Tibial artery (tissue), 4 donors: ENCODE results near the gene ZNF750.

Experiments
- DNase-seq, 2 donors: peaks; one replicate each; pipeline ENCODE4 v3.0.0-alpha.2; 2019
- H3K27ac ChIP-seq, 2 donors: fragments of 200-600 bp; sonication (generic) in 1 of 2; 1 replicate in 1 of 2; 2 replicates in 1 of 2; pipeline ENCODE4 v1.5.1; 2018 to 2019; ENCODE audit warnings: mild to moderate bottlenecking in 1 of 2
- H3K27me3 ChIP-seq, 2 donors: fragments of 200-600 bp; sonication (generic) in 1 of 2; one replicate each; pipeline versions ENCODE4 v1.5.1 to v1.6.0; 2016 to 2019
- H3K36me3 ChIP-seq, 3 donors: fragments of 200-600 bp; sonication (generic) in 2 of 3; one replicate each; pipeline ENCODE4 v1.5.1; 2016 to 2019; ENCODE audit warnings: mild to moderate bottlenecking in 2 of 3
- H3K4me1 ChIP-seq, 4 donors: fragments of 200-600 bp; sonication (generic) in 2 of 4; 1 replicate in 3 of 4; 2 replicates in 1 of 4; pipeline ENCODE4 v1.5.1; 2016 to 2019
- H3K4me3 ChIP-seq, 2 donors: fragments of 200-600 bp; sonication (generic) in 1 of 2; 1 replicate in 1 of 2; 2 replicates in 1 of 2; pipeline ENCODE4 v1.5.1; 2018 to 2019; ENCODE audit warnings: mild to moderate bottlenecking in 2 of 2
- H3K9me3 ChIP-seq, 3 donors: fragments of 200-600 bp; sonication (generic) in 1 of 3; one replicate each; pipeline ENCODE4 v1.5.1; 2016 to 2019
- CTCF ChIP-seq, 2 experiments: fragments of 200-600 bp in 1 of 2; fragments of 450-650 bp in 1 of 2; IDR thresholded peaks; one replicate each; pipeline ENCODE4 v1.5.1; 2017 to 2019; ENCODE audit warnings: antibody characterized with exemption in 2 of 2, mild to moderate bottlenecking in 1 of 2, moderate library complexity in 1 of 2
- intact Hi-C: fragments of 100-400 bp; cut with DNase I; formaldehyde crosslinking; loops from one replicate; pipeline ENCODE4 v1.15.0; 2023; ENCODE audit warnings: low total_unique reads

Gene ZNF750

DNA sequence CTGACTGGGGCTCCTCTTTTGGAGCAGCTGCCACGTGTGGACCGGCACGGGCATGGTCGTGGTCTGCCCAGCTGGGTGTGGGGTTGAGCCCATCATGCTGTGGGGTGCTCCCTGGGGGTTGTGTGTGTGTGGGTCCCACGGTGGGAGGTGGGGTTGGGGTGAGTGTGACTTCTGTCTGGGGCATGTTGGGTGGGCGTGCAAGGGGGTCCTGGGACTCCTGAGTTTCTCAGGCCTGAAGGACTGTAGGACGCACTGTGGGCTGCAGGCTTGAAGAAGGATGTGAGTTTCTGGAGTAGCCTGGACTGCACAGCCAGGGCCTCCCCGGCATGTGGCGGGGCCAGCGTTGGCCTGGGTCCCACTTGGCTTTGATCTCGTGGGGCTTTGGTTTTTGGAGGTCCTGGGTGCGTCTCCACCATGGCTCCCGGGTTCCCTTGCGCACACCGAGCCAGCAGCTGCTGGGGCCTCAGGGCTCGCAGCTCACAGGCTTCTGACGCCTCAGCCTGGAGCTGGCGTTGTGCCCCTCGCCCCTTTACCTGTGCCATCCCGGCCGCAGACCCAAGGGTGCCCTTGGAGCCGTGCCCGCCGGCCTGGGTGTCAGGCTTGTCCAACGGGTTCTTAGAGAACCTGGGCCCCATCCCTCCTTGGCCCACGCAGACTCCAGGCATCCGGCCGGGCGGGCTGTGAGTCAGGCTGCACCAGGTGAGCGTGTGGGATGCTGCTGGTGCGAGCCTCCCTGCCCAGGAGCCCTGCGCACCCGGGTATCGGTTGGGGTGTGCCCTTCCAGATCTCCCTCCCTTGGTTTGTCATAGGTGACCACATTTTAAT is 34.4 kb upstream of the ZNF750 start:
- H3K9me3 ChIP-seq: no peaks in the 10 kb centered on the region
- peaks cover 0 to 3% of the 10 kb centered on the region in 2 donors for H3K27me3 ChIP-seq
- intact Hi-C loops: no loop called here
- H3K27ac ChIP-seq: no peak overlapping the region
- H3K4me3 ChIP-seq: no peak overlapping the region
- H3K36me3 ChIP-seq: peaks cover 19 to 33% (median 24%) of the 10 kb centered on the region in 3 donors
- no peak for TF ChIP-seq CTCF (IDR thresholded peaks at IDR 0.05)
- H3K4me1 ChIP-seq: peaks cover 8 to 31% (median 15%) of the 10 kb centered on the region in 4 donors
- DNase-seq: no peak

DNA sequence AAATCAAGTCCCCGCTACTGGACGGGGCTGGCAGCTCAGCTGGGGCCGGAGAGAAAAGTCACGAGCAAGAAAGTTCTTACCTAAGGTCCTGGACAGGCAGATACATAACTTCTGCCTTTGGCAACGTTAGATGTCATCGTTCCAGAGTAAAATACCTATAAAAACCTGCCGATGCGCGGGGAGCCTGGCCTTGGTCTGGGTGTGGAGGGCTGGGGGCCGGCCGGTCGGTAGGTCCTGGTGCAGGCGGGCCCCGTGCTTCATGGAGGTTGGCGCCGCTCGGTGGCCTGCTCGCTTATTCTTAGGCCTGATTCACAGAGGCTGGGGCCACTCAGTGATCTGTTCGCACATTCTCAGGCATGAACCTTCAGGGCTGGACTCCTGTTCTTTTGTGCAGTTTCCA is 33.7 kb upstream of the ZNF750 start:
- Histone ChIP-seq H3K36me3 (peaks cover 19 to 33% (median 24%) of the 10 kb centered on the region in 3 donors), H3K9me3 (no peaks in the 10 kb centered on the region), H3K4me3 (no peak overlapping the region), H3K27ac (no peak overlapping the region), H3K4me1 (peaks cover 8 to 31% (median 15%) of the 10 kb centered on the region in 4 donors), H3K27me3 (peaks cover 0 to 3% of the 10 kb centered on the region in 2 donors)
- DNase-seq: no peak
- TF ChIP-seq CTCF (IDR thresholded peaks at IDR 0.05): no peak
- intact Hi-C loops: no loop called here

- H3K36me3 ChIP-seq: peaks cover 19 to 33% (median 24%) of the 10 kb centered on the region in 3 donors
- TF ChIP-seq CTCF (IDR thresholded peaks at IDR 0.05): no peak
- intact Hi-C loops: no loop called here
- peaks cover 8 to 31% (median 15%) of the 10 kb centered on the region in 4 donors for H3K4me1 ChIP-seq
- H3K27ac ChIP-seq: no peak overlapping the region
- H3K4me3 ChIP-seq: no peak overlapping the region
- no peak for DNase-seq
- H3K27me3 ChIP-seq: peaks cover 0 to 3% of the 10 kb centered on the region in 2 donors
- H3K9me3 ChIP-seq: no peaks in the 10 kb centered on the region
Measured at GRCh38 chr17:82872591-82873520, 33.0 kb upstream of the ZNF750 start.

GRCh38 chr17:82871776-82872561 is 32.1 kb upstream of the ZNF750 start:
- H3K36me3 ChIP-seq: peaks cover 19 to 33% (median 24%) of the 10 kb centered on the region in 3 donors
- DNase-seq: no peak
- H3K27ac ChIP-seq: no peak overlapping the region
- H3K27me3 ChIP-seq: peaks cover 0 to 3% of the 10 kb centered on the region in 2 donors
- intact Hi-C loops: no loop called here
- H3K4me3 ChIP-seq: no peak overlapping the region
- no peaks in the 10 kb centered on the region for H3K9me3 ChIP-seq
- no peak for TF ChIP-seq CTCF (IDR thresholded peaks at IDR 0.05)
- H3K4me1 ChIP-seq: peaks cover under 1 to 29% (median 9%) of the 10 kb centered on the region in 4 donors
